Measurements from ENCODE around the gene CDH23. TPM values are rescaled to one million over a fixed set of nuclear protein-coding genes. Genes with fewer than 3 reads are reported as not detected.

The CDH23 gene
- total and polyA plus RNA-seq, 10 of the 15 experiments (the other 5 are each of a cell fraction or from before 2014, with no cell fraction given), result 0.09 to 0.40 (median 0.15) TPM; not detected in 1

DNA sequence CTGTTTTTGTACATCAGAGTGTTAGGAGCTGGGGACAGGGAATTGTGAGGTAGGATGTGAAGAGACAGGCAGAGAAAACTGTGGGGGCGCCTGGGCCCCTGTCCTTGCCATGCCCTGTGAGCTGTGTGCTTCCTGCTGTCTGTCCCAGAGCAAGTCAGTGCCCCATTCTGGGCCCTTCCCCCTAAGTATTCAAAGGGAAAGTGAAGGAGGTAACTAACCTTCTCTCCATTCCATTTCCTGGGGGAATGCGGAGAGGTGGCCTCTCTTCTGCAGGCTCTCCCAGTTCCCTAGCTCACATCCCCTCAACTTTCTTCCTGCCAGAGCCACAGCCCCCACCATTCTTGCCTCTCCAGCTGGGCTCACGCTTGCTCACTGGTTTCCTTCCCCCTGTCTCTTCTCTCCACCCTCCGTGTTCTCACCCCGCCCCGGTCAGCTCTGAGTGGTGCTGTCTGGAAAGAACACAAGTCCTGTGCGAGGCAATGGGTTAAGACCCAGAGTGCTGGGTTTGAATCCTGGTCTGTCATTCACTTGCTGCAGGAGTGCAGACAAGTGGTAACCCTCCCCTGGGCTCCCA is 386.3 kb downstream of the CDH23 start:
- no peak for FAIRE-seq
- Histone ChIP-seq H3K4me1 (ENCODE audit: control insufficient read depth, insufficient read depth, low read length) (peaks cover 15% of the 10 kb centered on the region), H2AFZ (ENCODE audit: control insufficient read depth, low read depth, low read length) (peak overlapping the region; percentile 15; the same call in 1 of the 2 replicates), H3K4me2 (ENCODE audit: control insufficient read depth, insufficient read depth) (peak overlapping the region; percentile 44; the same call in 1 of the 2 replicates), H4K20me1 (ENCODE audit: control insufficient read depth, insufficient read depth) (no peaks in the 10 kb centered on the region), H3K79me2 (ENCODE audit: control insufficient read depth, insufficient read depth, low read length) (no peaks in the 10 kb centered on the region), H3K4me3 (no peak overlapping the region), H3K9me3 (replicated peaks; ENCODE audit: control insufficient read depth, insufficient read depth, low read length) (no peaks in the 10 kb centered on the region; the same call in 2 of the 3 replicates), H3K27ac (ENCODE audit: control insufficient read depth, insufficient read depth) (peak overlapping the region; percentile 43), H3K36me3 (ENCODE audit: control insufficient read depth in 2 of 2, insufficient read depth in 2 of 2, low read length in 1 of 2) (no peaks in the 10 kb centered on the region), H3K9ac (ENCODE audit: control insufficient read depth, insufficient read depth, low read length) (peak overlapping the region; percentile 20), H3K27me3 (replicated peaks in 1 of 2; ENCODE audit: control insufficient read depth in 2 of 2, insufficient read depth in 2 of 2, low read length in 1 of 2) (no peaks in the 10 kb centered on the region)
- TF ChIP-seq, protein P1, sequence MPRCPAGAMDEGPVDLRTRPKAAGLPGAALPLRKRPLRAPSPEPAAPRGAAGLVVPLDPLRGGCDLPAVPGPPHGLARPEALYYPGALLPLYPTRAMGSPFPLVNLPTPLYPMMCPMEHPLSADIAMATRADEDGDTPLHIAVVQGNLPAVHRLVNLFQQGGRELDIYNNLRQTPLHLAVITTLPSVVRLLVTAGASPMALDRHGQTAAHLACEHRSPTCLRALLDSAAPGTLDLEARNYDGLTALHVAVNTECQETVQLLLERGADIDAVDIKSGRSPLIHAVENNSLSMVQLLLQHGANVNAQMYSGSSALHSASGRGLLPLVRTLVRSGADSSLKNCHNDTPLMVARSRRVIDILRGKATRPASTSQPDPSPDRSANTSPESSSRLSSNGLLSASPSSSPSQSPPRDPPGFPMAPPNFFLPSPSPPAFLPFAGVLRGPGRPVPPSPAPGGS (IDR thresholded peaks at IDR 0.05; ENCODE audit: borderline replicate concordance, insufficient read depth, low read depth, low read length, poor library complexity, severe bottlenecking), result no peak
- TF ChIP-seq STAT3 (IDR thresholded peaks at IDR 0.05; ENCODE audit: low read depth, low read length), result no peak
- TF ChIP-seq ZNF207 (IDR thresholded peaks at IDR 0.05; ENCODE audit: borderline replicate concordance), result no peak
- TF ChIP-seq BRCA1 (IDR thresholded peaks at IDR 0.05; ENCODE audit: low read depth, low read length), result no peak
- peak; percentile 30; the same call in 1 of the 2 replicates for TF ChIP-seq EED (IDR thresholded peaks at IDR 0.05; ENCODE audit: low read depth)
- peak; percentile 70 for ATAC-seq
- BruUV-seq (replicated peaks), result no TSS peak
- CTCF ChIA-PET, result interaction anchor here (1.0 to 1.1 kb wide), 3 partner anchors 9 to 56 kb away, joined by 3 read pairs; partner anchors contain the start of gene VSIR
- intact Hi-C loops (cut with micrococcal nuclease; ENCODE audit: unreplicated experiment) (no loop called here), in situ Hi-C loops (cut with MboI) (no loop called here)
- WGBS (ENCODE audit: insufficient coverage, insufficient replicate concordance, low lambda C conversion rate, missing lambda C conversion rate), result 54% methylated on average over 7 of the region's 7 CpGs
- POLR2A ChIA-PET, result interaction anchor here (0.7 kb wide), 1 partner anchor 14 kb away, joined by 3 read pairs; no protein-coding TSS in a partner anchor
- no peak for DNase-seq (ENCODE audit: low read depth, low spot score)
- RAD21 ChIA-PET (ENCODE audit: unreplicated experiment), result interaction anchor here (0.8 to 1.6 kb wide), 4 partner anchors 9 to 77 kb away, joined by 3 to 5 read pairs (median 4); partner anchors contain the start of gene VSIR
- SMC1A ChIA-PET (ENCODE audit: uncharacterized antibody, unreplicated experiment), result interaction anchor here (1.0 to 2.0 kb wide), 6 partner anchors 10 to 111 kb away, joined by 3 to 6 read pairs (median 3); partner anchors contain the start of gene VSIR

Data from GM12878 (cell line).